ENCODE data around the gene PLAAT3. TPM values are rescaled to one million over a fixed set of nuclear protein-coding genes. Genes with fewer than 3 reads are reported as not detected.
"Not testable (repeated sequence)": the region's sequence is repeated elsewhere in the genome, so short reads cannot be mapped to it uniquely, and the experiment has no call there.

Gene PLAAT3
- 59.1 and 85.3 TPM in 2 replicates for total RNA-seq

DNA sequence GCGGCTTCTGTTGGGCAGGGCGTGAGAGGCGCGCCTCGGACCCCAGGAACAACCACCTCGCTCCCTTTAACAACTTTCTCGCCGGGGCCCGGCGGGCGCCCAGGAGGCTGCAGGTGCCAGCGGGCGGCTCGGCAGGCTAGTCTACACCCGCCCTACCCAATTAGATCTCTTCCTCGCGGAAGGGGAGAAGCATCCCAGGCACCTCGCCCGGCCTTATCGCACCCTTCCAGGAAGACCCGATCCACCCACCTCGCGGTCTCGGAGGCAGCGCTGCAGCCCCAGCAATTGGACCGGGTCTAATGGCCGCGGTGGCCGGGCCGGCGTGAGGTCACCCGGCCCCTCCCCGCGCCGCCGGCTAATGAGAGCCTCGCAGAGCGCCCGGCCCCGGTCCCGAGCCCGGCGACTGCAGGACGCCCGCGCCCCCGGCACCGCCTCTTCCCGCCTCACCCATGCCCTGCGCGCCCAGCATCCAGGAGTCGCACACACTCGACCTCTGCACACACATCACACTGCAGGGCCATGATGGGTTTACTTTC, at the start of gene PLAAT3:
Gene PLAAT3 (minus strand): TSS at position 298 of the 536 bp plus-strand sequence. CDS start 419 bp downstream, outside the sequence.
- DNase-seq, result peak; percentile 80

DNA sequence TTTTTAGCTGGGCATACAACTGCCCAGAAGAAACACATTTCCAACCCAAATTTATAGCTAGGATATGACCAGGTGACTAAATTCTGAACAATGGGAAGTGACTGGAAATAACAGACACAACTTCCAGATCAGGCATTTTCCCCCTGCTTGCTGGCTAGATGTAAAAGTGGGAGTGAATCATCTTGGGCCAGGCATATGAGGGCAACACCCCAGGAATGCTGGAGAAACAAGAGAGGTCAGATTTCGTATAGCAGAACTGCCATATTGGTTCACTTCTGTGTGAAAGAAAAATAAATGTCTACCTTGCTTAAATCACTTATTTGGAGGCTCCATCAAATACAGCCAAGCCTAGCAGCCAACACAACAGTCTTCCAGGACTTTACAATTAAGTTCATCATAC, 49.6 kb upstream of the PLAAT3 start:
- peak; percentile 74 for DNase-seq

DNA sequence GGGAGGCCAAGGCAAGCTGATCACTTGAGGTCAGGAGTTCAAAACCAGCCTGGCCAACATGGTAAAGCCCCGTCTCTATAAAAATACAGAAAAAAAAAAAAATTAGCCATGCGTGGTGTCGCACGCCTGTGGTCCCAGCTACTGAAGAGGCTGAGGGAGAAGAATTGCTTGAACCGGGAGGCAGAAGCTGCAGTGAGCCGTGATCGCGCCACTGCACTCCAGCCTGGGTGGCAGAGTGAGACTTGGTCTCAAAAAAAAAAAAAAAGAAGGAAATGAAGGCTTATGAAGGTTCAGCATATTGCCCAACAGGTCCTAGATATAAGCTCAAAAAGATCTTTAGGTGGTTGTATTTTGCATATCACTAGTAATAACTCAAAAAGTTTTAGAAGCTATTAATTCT, 46.7 kb upstream of the PLAAT3 start:
- no peak for DNase-seq

DNA sequence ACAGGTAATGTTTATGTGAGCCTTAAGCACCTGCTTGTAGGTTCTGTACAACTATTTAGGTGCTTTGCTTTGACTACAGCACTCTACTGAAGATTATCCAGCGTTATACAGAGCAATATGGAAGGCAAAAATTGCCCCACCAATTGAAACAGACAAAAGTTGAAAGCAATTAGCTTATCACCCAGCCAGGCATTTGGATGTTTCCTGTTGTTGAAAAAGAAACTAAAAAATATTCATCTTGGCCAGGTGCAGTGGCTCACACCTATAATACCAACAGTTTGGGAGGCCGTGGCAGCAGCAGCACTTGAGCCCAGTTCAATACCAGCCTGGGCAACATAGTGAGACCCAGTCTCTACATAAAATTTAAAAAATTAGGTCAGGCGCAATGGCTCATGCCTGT, 38.4 kb upstream of the PLAAT3 start:
- DNase-seq, result peak; percentile 32

DNA sequence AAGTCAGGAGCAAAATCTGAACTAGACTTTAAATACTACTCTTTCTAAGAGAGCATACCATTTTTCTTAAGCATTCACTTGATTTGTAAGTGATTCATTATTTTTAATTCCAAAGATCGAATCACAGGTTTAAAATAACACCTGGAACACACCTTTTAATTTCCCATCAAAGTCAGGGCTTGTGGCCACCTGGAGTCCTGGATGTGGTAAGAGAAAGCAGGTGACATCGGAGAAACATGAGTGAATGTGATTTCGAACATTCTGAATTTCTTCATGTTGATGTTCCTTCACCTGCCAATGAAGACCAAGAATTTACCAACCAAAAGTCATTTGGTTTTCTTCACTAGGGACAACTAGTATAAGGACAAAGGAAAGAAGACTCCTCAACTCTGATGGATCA, 29.0 kb upstream of the PLAAT3 start:
- DNase-seq, result no peak

DNA sequence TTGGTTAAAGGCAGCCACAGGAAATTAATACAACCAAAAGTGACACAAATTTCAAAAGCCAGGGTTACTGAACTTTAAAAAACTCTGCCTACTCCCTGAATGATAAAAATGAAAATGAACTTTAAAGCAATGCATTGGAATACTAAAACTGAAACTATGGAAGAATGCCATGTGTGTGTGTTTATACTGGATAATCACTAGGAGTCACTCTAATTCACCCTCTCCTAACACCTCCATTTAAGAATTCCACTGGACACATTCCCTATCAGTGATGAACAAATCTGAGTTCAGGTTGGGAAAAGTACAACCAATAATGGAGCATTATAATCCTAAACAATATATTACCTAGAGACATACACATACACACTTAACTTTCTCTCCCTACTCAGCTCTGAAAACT, 27.5 kb upstream of the PLAAT3 start:
- peak; percentile 34 for DNase-seq

DNA sequence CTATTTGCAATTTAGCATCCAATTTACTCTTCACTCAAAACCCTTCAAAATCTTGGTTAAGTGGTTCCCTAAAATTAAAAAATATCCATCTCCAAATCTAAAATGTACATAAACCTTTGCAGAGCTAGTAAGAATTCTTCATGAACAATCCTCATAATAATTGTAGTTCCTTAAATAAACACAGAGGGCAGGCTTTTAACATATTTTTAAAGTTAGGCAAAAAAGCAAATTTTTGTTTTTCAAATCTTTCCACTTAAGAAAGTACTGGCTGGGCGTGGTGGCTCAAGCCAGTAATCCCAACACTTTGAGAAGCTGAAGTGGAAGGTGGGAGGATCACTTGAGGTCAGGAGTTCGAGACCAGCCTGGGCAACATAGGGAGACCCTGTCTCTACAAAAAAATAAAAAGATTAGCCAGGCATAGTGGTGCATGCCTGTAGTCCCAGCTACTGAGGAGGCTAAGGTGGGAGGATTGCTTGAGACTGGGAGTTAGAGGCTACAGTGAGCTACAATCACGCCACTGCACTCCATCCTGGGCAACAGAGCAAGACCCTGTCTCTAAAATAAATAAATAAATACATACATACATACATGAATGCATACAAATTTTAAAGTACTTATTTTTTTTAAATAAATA, 25.1 kb upstream of the PLAAT3 start:
- peak; percentile 24 for DNase-seq

DNA sequence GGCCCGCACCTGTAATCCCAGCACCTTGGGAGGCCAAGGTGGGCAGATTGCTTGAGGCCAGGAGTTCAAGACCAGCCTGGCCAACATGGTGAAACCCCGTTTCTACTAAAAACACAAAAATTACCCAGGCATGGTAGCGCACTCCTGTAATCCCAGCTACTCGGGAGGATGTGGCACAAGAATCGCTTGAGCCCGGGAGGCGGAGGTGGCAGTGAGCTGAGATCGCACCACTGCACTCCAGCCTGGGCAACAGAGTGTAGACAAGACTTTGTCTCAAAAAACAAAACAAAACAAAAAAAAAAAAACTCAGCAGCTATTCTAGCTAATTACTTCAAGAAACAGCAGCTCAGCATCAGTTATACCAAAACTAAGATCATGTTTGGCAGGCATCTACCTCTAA, 24.2 kb upstream of the PLAAT3 start:
- DNase-seq, result not testable (repeated sequence)

DNA sequence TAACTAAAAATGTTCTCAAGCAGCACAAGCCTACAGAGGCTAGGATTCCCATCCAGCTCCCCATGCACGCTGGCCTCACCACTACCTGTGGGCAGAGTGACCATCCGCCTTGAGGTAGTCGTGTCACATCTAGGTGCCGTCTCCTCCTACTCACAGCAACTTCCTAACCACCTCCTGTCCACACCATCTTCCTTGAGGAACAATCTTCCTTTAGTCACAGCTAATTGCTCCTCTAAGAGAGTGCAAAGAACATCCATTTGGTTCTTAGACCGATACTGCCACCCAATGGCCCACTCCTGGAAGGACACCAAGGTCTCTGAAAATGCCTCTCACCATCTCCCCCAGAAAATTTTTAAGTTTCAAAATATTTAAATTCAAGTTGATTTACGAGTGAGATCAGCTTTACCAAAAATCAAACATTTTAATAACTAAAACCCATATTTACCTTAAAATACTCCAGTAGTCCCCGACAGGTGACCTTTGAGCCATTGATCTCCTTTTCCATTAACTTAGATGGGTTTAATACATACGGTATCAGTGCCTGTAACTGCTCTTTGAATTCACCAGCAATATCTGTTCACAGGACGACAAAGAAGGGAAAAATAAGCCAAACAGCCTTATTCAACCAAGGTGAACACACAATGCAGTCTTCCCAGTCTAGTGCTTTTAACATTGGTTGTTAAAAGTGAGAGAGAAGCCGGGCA, 21.7 kb upstream of the PLAAT3 start:
- DNase-seq, result peak; percentile 78

DNA sequence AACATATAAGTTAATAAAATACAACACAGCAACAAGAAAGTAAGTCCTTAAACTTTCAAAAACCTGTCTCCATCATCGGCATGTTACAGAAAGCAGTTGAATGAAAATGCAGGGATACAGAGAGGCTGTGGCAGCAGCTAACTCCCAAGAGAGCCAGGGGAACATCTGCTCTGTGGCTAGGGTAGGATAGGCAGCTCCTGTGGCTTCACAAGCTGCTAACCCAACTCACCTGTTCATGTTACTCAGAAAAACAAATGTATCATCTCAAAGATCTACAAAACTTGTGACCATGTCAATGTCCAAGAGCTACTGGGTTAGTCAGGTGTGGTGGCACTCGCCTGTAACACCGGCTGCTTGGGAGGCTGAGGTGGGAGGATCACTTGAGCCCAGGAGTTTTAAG, 15.2 kb upstream of the PLAAT3 start:
- DNase-seq, result no peak

DNA sequence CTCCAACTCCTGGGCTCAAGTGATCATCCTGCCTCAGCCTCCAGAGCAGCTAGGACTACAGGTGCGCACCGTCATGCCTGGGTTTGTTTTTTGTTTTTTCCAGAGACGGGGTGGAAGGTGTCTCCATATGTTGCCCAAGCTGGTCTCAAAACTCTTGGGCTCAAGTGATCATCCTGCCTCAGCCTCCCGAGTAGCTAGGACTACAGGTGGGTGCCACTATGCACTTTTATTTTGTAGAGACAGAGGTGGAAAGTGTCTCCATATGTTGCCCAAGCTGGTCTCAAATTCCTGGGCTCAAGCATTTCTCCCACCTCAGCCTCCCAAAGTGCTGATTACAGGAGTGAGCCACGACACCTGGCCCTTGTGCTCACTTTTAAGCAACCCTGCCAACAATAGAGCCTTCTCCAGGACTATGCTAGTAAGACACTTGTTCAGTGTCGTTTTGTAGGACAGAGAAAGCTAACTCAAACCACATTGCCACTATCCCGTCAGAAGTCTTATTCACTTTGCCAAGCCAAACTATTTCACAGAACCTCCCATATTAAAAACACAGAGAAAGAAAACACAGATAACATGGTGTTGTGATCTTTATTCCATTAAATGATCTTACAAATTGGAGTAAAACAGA, 9.4 kb upstream of the PLAAT3 start:
- DNase-seq, result no peak

DNA sequence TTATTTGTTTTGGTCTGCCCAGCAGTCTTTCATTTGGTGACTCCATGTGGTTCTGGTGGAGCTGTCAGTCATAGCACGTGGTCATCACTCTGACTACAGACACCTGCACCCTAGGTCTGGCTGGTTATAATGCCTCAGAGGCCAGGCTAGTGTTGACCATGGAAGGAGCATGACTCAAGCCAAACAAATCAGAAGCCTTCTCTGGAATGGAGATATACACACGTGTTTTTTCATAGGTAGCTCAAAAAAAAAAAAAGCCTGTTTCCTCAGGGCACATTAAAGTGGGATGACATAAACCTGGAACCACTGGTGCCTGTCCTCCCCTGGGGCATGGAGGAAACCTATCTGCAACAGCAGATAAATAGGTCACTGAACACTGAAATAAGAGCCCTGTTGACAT, 8.1 kb upstream of the PLAAT3 start:
- no peak for DNase-seq

DNA sequence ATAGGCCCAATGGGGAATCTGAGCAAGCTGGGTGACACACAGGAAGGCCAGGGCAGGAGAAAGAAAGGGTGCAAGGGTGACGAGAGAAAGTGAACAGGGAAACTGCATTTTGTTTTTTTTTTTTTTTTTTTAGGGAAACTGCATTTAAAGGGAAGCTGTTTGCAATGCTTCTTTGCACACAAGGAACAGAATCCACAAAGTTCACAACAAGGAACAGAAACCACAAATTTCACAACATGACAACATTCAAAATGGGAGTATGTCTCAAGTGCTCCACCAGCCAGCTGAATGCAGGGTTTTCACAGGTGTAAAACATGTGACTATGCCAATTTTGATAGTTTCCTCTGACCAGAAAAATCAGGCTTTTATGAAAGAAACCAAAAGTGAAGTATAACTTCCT, 6.8 kb upstream of the PLAAT3 start:
- DNase-seq, result no peak

DNA sequence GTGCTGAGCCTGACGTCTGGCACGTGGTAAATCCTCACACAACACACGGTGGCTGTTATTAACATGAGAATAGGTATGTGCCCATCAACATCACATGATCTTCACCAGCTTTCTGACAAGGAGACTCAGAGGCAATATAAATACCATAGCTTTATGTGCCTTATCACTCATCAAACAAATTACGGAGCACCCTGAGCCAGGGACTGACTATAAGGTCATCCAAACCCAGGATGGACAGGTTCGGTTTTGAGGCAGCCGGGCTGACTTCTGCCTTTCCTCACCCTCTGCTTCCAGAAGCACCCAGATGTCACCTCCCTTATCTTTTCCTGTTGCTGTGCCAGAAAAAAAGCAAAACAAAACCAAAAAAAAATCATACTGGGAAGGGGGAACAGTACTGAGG, 5.7 kb upstream of the PLAAT3 start:
- DNase-seq, result no peak

DNA sequence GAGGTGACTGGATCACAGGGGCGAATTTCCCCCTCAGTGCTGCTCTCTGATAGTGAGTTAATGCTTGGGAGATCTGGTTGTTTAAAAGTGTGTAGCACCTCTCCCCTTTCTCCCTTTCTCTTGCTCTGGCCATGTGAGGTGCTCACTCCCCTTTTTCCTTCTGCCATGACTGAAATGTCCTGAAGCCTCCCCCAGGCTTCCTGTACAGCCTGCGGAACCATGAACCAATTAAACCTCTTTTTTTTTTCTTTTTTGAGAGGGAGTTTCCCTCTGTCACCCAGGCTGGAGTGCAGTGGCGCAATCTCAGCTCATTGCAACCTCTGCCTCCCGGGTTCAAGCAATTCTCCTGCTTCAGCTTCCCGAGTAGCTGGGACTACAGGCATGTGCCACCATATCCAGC, 3.5 kb upstream of the PLAAT3 start:
- DNase-seq, result not testable (repeated sequence)

DNA sequence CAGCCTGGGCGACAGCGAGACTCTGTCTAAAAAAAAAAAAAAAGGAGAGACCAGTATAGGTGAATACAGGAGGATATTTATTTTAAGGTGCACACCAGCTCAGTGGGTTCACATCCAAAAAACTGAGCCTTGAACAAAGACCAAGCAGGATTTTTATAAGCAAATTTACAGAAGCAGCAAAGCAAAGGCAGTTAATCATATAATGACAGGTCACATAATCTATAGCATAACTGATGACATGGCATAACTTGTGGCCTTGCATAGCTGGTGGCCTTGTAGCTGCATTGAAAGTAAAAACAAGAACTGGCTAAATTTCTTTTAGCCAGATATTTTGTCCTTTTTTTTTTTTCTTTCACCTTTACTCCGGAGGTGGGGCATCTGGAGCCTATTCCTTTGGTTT, 2.7 kb upstream of the PLAAT3 start:
- no peak for DNase-seq

DNA sequence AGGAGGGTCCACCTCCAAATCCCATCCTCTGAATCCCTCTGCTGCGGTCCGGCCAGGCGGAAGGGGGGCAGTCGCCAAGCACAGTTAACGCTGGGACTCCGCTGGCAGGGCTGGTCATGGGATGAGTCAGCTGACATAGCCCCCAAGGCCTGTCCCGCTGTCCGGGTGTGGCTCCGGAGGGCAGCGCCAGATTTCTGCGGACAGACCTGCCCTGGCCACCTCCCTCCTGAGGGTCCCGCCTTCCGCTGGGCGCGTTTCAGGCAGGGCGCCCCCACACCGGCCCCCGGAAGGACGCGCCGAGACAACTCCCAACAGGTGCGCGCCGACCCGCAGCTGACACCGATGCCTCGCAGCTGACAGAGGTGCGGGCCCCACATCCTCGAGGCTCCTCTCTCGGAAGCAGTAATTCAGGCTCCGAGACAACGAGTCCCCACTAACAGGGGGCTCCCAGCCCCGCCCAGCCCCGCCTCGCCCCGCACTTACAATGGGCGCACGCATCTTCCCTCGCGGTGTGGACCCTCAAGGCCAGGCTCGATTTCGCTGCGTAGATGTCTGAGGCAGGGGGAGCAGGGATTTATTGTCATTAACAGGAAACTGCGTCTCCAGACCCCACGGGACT, 607 bp downstream of the PLAAT3 start:
- peak; percentile 56 for DNase-seq

DNA sequence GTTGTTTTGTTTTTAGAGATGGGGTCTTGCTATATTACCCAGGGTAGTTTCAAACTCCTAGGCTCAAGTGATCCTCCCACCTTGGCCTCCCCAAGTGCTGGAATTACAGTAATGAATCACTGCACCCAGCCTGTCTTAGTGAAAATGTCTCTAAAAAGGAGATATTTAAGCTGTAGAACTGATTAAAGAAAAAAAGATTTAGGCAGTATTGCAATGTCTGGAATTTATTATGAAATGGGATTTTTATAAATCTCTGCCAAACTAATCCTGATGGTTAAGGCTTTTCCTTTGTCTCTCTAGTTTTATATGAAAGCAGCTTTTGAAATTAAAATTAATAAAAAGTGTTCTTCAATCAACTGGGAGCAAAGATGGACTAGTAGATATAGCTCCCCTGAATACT, 2.1 kb downstream of the PLAAT3 start:
- DNase-seq, result no peak

DNA sequence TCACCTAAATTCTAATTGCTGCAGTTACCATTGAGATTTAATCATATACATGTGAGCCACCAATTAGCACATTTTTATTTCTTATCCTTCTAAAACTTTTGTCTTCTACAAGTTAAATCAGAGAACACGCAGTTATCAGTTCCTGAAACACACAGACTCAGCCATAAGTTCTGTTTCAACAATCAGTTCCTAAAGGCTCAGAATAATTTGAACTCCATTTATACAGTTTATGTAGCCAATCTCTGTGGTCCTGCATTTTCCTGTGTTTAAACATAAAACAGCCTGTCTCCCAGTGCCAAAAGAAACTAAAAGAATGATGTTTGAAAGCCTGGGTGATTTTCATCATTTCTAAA, 2.9 kb downstream of the PLAAT3 start:
- no peak for DNase-seq

DNA sequence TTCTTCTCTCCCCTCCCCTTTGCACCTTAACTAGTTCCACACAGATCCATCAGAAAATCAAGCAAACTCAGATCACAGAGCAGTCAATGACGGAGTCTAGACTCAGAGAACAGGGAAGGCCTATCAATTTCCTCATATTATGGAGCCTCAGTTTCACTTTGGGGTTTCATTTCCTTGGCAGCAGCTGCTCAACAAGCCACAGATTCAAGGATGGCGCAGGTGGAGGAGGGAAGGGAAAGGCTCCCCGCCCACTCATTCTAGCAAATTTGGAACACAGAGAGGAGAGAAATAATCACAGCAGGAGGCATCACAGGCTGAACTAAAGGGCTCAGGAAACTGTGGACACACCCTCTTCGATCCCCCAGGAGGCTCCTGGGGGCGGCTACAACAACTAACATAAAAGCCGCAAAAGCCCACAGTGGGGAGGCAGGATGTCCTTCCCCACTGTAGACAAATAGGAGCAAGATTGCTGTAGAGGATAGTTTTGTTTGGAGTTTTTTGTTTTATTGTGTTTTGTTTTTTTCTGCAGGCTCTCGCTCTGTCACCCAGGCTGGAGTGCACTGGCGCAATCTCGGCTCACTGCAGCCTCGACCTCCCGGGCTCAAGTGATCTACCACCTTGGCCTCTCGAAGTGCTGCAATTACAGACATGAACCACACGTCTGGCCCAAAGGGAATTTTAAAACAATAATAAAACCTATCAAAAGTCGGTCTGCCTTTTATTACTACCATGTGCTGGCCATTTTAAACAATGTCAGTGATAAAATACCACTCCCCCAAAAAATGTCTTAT, 3.4 kb downstream of the PLAAT3 start:
- DNase-seq, result peak; percentile 37

DNA sequence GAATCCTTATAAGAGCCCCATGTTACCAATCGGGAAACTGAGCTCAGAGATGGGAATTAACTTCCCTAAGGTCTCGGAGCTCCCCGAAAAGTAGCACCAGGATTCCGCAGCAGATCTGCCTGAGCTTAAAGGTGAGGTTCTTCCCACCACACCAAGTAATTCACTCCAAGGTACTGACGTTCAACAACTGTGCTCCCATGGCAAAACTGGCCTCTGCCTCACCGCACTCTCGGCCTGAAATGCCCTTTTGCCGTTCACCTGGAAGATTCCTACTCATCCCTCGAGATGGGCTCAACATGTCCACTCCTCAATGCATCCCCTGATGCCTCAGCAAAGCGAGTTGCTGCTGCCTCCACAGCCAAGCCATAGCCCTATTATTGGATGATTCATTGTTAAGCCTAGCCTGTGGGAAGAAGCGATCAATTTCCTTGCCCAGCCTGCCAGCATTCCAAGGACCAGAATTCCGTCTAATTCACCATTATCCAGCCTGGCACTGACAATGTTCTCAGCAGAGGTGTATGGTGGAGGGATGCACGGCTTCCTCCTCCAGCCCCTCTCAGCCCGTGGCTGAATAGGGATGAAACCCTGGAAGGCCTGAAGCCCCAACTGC, 4.2 kb downstream of the PLAAT3 start:
- peak; percentile 61 for DNase-seq

DNA sequence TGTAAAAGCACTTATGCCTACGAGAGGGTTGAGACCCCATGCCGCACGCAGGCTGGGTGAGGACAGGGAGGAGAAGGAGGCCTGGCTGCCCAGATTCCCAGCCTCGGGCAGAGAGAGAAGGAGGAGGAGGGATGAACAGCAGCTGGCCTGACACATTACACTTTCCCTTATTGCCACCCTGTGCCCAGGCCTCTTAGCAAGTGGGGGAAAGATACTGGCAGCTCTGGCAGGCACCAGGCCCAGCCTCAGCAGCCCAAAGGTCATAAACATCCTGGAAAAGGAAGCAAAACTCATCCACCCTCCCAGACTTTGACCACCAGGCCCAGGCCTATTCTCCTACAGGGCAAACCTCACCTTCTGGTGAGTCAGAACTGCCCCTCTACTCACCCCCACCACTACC, 4.7 kb downstream of the PLAAT3 start:
- DNase-seq, result peak; percentile 28
